ENCODE data around the gene NIN.
A peak's percentile ranks its signal among the peaks of the same experiment; 100 is the strongest.

NIN gene

DNA sequence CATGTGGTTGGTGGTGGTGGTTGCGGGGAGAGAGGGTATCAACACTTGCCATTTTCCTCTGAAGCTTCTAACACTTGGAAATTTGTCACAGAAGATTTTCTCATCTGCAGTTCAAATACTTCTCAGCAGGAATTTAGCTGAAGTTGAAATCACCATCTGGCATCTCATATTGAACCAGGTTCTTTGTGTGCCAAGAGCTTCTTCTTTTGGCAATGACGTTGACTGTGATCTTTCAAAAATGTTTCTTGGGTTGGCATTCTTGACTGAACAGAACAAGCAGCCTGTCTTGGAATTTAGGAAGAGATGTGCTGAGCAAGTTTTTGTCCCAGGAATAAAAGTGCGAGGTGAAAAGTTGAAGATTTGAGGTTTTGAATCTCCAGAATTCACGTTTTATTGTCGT is 8.7 kb upstream of the NIN start:
- DNase-seq (ENCODE audit: low read depth): no peak

DNA sequence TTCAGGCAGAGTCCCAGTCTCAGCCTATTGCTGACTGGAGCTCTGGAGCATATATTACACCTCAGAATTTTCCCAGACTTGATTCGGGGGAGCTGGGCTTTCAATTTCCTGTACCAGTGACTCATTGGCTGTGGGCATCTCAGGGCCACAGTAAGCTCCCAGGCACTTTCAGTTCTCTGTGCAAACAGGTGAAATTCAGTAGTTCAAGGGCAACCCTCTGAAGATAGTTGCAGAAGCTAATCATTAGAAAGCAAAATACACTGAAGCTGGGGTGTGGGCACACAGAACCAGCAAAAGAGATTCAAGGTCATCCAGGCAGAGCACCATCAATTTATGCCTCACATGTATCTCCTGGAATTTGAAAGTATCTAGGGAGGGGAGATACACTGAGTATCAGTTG is 8.1 kb upstream of the NIN start:
- DNase-seq (ENCODE audit: low read depth): peak; percentile 45

GRCh38 chr14:50837850-50838470 is 7.0 kb upstream of the NIN start:
- DNase-seq (ENCODE audit: low read depth): no peak

DNA sequence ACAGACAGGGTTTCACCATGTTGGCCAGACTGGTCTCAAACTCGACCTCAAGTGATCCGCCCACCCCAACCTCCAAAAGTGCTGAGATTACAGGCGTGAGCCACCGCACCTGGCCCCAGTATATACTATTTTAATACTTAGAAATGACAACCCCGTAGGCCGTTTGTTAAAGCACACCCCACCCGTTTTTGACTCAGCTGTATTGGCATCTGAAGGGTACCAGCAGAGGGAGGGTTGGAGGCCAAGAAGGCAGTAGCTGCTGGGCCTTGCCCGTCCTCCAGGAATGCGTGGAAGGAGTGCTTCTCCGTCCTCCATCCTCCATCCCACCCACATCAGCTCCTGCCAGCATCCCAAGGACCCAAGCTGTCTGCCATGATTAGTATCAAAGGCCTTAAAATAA is 6.3 kb upstream of the NIN start:
- DNase-seq (ENCODE audit: low read depth): no peak

DNA sequence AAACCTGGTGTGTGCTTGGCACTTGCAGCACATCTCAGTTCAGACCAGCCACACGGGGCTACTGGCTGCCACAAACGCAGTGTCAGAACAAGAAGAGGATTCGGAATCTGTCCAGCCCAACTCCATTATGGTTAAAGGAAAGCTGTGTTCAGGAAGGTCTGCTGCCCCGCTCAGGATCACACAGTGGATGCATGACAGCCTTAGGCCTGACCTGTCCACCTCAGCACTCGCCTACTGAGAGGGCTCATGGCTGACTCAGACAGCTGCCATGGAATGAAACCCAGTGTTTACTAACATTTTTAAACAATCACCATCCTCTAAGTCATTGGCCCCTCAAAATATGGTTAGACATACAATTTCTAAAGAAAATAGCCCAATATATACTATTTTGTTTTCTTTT is 5.6 kb upstream of the NIN start:
- peak; percentile 23 for DNase-seq (ENCODE audit: low read depth)

GRCh38 chr14:50835280-50835679 is 4.3 kb upstream of the NIN start:
- peak; percentile 48 for DNase-seq (ENCODE audit: low read depth)

GRCh38 chr14:50834802-50835276 is 3.9 kb upstream of the NIN start:
- DNase-seq (ENCODE audit: low read depth): no peak

- no peak for DNase-seq (ENCODE audit: low read depth)
Measured at GRCh38 chr14:50832935-50833630, 2.1 kb upstream of the NIN start.

GRCh38 chr14:50831726-50832168 is 785 bp upstream of the NIN start:
- peak; percentile 22 for DNase-seq (ENCODE audit: low read depth)

DNA sequence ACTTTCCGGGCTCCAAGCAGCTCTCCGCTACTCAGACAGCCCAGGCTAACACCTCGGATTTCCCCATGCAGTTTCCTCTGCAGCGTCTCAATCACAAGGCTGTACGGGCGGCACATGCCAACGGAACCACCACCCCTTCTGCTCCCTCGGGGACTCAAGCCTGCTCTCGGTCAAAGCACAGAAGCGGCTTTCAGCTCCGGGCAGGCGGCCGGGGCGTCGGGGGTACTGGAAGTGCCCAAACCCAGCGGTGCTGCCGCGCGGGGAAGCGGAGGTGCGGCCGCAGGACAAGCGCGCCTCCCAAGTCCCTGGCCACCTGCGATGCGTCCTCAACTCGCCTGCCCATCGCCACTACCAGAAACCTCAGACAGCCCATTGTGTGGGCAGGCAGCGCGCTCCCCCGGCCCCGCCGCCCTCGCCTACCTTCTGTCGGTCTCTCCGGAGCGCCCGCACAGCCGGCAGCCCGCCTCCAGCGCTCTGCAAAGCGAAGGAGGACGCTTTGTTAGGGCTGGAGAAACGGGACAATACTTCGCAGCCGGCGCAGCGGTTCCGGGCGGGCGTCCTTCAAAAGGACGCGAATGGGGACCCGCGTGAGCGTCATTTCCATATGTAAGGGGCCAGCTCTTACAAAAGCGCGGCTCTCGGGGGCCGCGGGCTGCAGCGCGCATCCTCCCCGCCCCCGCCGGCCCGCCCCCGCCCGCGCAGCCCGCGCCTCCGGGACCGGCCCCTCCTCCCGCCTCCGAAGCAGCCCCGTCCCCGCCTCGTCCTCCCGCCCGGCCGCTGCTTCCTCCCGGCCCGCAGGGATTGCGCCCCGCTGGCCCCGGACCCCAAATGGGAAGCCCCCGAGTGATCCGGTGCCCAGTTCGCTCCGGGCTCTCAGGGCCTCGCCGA is 674 bp downstream of the NIN start:
- DNase-seq (ENCODE audit: low read depth): peak; percentile 60

- DNase-seq (ENCODE audit: low read depth): no peak
Measured at GRCh38 chr14:50829489-50830043, 1.4 kb downstream of the NIN start.

DNA sequence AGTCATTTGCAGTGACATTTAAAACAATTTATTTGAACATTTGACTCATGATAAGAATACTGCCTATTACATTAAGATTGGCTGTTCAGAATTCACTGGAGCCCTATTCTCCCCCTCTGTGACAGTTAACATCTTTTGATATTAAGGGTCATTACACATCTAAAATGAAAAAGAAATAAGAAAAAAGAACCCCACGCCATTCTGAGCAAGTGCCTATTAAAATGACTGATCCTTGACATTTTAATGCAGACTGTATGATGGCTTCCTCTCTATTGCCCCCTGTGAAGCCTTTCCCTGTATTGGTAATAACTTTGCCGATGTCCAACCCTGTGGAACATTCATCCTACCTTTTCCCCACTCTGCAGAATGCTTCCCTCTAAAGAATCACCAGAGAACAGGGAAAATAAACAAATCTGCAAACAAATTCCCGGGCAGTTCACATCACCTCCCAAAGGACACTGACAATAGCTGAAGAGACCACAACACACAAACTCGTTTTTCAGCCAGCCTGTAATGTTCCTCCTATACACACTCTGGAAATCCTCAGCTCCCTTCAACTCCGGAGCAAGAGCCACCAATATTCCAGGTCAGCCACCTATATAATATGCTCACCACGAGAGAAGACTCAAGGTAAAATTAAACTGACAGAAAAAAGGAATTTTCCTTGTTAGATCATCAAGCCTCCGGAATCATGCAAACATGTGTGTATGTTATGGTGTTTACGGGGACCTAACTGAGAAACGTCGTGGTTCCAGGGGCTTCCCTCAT is 2.1 kb downstream of the NIN start:
- no peak for DNase-seq (ENCODE audit: low read depth)

GRCh38 chr14:50826681-50827080 is 4.3 kb downstream of the NIN start:
- no peak for DNase-seq (ENCODE audit: low read depth)

- DNase-seq (ENCODE audit: low read depth): no peak
Measured at GRCh38 chr14:50825307-50825706, 5.7 kb downstream of the NIN start.

DNA sequence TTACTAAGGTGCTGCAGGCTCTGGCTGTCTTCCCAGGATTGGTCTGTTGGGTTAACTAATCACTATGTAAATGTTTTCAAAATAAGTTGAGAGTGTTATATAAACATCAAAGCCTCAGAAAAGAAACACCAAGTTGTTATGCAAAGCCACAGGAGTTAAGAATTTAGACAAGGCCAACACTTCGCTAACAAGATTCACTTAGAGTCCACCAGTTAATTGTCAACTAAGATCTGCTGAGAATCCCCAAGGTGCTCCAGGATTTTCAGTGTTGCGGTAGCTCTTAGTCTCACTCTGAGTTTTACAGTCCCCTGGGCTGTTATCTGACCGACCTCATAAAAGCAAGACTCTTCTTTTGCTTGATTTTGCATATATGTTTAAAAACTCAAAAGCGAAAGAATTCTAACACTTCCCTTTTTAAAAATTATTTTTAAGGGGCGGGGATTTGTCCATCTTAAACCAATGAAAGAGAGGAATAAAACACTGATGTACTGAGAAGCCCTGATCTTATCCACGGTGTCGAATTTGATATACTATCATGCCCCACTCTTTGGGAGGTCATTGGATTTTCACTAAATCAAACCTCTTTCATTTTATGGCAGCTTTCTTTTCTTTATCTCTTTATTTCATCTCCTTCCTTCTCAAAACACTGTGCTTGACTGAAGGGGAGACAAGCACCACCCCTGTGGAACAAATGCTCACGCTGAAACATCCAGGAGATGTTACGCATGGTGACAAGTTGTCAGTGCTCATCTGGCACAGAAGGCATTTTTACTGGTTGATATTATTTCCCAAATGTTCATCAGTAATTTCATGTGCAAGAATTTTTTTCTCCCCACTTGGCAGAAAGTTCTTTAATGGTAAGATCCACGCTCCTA is 7.0 kb downstream of the NIN start:
- peak; percentile 31 for DNase-seq (ENCODE audit: low read depth)

DNA sequence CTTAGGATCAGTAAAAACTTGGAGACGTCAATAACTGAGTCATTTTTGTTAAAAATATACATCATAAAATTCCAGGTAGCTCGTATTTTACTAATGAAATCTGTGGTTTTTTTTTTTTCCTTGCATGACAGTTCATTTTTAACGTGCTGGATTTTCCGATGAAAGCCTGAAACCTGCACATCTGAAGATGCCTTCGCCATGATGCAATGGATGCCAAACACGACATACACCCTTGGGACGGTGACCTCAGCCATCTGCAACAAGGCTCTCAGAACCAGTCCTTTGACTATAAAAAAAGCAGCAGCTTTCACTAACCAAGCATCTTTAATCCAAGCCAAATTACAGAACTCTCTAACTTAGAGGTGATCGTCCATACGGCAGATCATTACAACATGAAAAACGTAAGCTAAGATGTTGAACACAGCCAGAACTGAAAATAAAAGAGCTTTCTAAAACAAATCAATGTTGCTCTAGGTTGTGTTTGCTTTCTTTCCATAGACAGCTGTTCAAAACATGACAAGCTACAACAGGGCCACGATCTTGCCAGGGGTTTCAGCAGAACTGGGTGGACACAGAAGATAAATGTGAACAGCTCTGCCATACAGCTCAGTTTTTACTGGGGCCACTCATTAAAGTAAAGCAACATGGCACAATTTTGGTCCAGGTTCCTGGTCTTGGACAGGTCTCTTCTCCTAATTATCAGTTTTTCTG is 7.8 kb downstream of the NIN start:
- no peak for DNase-seq (ENCODE audit: low read depth)

- no peak for DNase-seq (ENCODE audit: low read depth)
Measured at GRCh38 chr14:50822501-50823042, 8.4 kb downstream of the NIN start.

DNA sequence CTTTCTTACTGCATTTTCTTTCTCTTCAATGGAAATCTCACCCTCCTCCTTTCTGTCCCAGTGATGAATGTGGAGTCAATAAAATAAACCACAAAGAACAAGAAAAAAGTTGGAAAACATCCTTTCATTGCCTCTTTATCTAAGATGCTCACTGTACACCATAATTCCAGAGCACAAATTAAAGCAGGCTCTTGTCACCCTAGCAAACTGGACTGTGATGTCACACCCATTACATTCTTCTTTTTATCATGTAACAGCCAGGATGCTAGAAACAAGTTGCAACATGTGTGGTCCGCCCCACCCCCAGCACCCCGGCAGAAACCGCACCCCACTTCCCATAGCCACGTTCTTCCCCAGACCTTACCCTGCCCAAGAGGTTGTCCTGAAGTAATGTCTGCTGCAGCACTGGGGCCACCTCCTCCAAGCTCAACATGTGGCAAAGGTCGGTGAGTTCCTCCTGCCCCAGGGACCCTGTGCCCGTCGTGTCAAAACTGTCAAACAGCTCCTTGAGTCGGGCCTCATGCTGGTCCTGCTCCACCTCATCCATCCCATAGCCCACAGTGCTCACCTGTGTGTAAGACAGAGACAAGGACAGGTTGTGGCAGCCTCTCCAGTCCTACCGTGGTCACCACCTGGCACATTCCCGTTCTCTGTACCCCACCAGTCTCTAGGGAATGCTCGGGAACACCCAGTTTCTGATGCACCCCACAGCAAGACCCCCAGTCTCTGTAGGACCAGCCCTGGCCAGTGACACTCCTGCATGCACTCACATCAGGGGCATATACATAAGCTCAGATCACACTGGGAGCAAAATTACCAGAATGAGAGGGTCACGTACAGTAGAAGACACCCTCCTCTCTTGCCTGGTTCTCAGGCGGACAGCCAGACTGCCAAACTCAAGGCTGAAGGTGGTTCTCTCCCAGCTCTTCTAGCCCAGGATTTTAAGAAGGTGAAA is 9.2 kb downstream of the NIN start:
- no peak for DNase-seq (ENCODE audit: low read depth)

Data from iris pigment epithelial cell (primary cell).